Hippocampal formation (tissue), 2 donors: Measurements from ENCODE around the gene SLC23A1.

Experiments used
- DNase-seq, 2 donors: peaks; one replicate each; lab custom pipeline; 2025; lab: John Stamatoyannopoulos, UW

SLC23A1 gene

GRCh38 chr5:139407517-139407916 is 24.4 kb upstream of the SLC23A1 start:
- no peak for DNase-seq

- DNase-seq = no peak
These were observed 23.9 kb upstream of the SLC23A1 start for GRCh38 chr5:139406963-139407362.

- DNase-seq = no peak
These were observed 21.4 kb upstream of the SLC23A1 start for GRCh38 chr5:139404484-139404840.

GRCh38 chr5:139403787-139404483 is 20.8 kb upstream of the SLC23A1 start, which contains the start of gene SPATA24:
Gene SPATA24 (minus strand): TSS chr5:139404089. CDS start chr5:139404060, 29 bp downstream.
- DNase-seq = peak; percentile 94 to 98

- DNase-seq = no peak
These were observed 20.3 kb upstream of the SLC23A1 start for GRCh38 chr5:139403418-139403786.

- DNase-seq = no peak
These were observed 19.6 kb upstream of the SLC23A1 start for GRCh38 chr5:139402561-139403158.

GRCh38 chr5:139401546-139401945 is 18.4 kb upstream of the SLC23A1 start:
- DNase-seq = no peak

GRCh38 chr5:139399501-139400121 is 16.5 kb upstream of the SLC23A1 start:
- no peak for DNase-seq

- no peak for DNase-seq
These were observed 14.8 kb upstream of the SLC23A1 start for GRCh38 chr5:139397921-139398320.

GRCh38 chr5:139396691-139397090 is 13.6 kb upstream of the SLC23A1 start:
- DNase-seq = no peak

GRCh38 chr5:139395844-139396640 is 12.9 kb upstream of the SLC23A1 start:
- DNase-seq = no peak

GRCh38 chr5:139394654-139395566 is 11.8 kb upstream of the SLC23A1 start, which contains the start of gene PROB1:
Gene PROB1 (minus strand): TSS chr5:139395104. CDS start chr5:139395081, 23 bp downstream.
- DNase-seq = no peak

GRCh38 chr5:139394123-139394653 is 11.1 kb upstream of the SLC23A1 start:
- DNase-seq = no peak

- DNase-seq = no peak
These were observed 10.5 kb upstream of the SLC23A1 start for GRCh38 chr5:139393497-139394122.

- DNase-seq = no peak
These were observed 9.8 kb upstream of the SLC23A1 start for GRCh38 chr5:139392678-139393496.

GRCh38 chr5:139392324-139392677 is 9.2 kb upstream of the SLC23A1 start:
- no peak for DNase-seq

- DNase-seq = no peak
These were observed 8.7 kb upstream of the SLC23A1 start for GRCh38 chr5:139391570-139392323.

GRCh38 chr5:139390639-139391569 is 7.8 kb upstream of the SLC23A1 start:
- DNase-seq = no peak
